ENCODE results near the gene MATN1.

MATN1 gene

DNA sequence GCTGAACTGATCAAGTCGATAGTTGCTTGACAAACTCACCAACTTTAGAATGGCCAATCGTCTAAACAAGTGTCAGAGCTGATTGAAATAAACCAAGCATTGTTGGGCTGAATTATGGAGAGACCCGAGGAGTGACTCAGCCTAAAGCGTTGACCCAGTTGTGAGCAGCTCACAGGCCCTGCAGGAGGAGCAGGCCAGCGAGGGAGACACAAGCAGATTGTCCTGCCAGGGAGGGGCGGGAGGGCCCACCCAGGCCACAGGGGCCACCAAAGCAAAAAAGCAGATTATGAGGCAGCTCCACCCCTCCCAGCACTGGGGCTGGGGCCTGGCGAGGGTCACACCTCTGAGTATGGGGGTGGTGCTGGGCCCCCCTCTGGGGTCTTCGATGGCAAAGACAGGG lies 10.1 kb upstream of the MATN1 start:
- H3K4me3 ChIP-seq (ENCODE audit: low read depth, low read length) = no peak overlapping the region
- TF ChIP-seq, protein P1, sequence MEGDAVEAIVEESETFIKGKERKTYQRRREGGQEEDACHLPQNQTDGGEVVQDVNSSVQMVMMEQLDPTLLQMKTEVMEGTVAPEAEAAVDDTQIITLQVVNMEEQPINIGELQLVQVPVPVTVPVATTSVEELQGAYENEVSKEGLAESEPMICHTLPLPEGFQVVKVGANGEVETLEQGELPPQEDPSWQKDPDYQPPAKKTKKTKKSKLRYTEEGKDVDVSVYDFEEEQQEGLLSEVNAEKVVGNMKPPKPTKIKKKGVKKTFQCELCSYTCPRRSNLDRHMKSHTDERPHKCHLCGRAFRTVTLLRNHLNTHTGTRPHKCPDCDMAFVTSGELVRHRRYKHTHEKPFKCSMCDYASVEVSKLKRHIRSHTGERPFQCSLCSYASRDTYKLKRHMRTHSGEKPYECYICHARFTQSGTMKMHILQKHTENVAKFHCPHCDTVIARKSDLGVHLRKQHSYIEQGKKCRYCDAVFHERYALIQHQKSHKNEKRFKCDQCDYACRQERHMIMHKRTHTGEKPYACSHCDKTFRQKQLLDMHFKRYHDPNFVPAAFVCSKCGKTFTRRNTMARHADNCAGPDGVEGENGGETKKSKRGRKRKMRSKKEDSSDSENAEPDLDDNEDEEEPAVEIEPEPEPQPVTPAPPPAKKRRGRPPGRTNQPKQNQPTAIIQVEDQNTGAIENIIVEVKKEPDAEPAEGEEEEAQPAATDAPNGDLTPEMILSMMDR (IDR thresholded peaks at IDR 0.05; ENCODE audit: borderline replicate concordance, insufficient read depth, low read depth, low read length) = no peak

DNA sequence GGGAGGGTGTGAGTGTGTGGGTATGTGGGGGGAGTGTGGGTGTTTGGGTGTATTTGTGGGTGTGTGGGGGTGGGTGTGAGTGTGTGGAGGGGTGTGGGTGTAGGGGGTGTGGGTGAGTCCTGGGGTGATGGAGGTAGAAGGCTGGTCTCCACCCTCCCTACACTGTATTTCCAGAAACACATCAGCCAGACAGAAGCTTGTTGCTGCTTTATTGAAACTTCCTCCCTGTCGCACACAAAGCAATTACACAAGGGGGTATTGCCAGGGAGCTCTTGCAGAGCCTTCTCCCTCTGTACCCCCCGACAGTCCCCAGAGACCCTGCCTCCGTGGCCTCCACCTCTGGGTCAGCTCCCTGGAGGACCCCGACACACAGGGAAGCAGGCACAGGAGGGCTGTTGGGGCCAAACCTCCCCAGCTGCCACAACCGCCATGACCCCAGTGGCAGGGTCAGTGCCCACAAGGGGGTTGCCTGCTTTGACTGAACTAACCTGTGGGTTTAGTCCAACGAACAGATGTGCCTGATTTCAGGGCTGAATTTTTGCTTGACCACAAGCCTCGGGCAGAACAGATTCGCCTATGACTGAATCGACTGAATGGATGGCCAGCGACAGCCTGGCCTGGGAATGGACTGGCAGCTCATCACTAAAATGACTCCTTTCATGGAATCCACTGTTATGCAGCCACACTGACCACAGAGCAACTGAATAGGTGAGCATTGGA lies 9.1 kb upstream of the MATN1 start:
- no peak overlapping the region for H3K4me3 ChIP-seq (ENCODE audit: low read depth, low read length)
- TF ChIP-seq, protein P1 (IDR thresholded peaks at IDR 0.05; ENCODE audit: borderline replicate concordance, insufficient read depth, low read depth, low read length) = no peak

DNA sequence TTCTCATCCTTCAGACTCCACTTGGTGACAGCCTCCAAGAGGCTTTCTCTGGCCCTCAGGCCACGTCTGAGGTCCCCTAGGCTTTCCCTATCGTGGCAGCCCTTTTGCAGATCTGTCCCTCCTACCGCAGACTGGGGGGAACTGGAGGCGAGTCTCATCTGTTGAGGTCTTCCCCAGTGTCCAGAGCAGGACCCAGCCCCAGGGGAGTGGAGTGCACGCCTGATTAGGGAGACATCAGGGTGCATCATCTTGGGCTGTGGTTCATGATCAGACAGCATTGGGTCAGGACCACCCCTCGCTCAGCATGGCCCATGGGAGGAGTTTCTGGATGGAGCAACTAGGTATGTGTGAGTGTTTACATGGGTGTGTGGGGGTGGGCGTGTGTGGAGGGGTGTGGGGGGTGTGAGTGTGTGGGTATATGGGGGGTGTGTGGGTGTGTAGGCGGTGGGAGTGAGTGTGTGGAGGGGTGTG lies 8.5 kb upstream of the MATN1 start:
- TF ChIP-seq, protein P1 (IDR thresholded peaks at IDR 0.05; ENCODE audit: borderline replicate concordance, insufficient read depth, low read depth, low read length) = no peak
- no peak overlapping the region for H3K4me3 ChIP-seq (ENCODE audit: low read depth, low read length)

DNA sequence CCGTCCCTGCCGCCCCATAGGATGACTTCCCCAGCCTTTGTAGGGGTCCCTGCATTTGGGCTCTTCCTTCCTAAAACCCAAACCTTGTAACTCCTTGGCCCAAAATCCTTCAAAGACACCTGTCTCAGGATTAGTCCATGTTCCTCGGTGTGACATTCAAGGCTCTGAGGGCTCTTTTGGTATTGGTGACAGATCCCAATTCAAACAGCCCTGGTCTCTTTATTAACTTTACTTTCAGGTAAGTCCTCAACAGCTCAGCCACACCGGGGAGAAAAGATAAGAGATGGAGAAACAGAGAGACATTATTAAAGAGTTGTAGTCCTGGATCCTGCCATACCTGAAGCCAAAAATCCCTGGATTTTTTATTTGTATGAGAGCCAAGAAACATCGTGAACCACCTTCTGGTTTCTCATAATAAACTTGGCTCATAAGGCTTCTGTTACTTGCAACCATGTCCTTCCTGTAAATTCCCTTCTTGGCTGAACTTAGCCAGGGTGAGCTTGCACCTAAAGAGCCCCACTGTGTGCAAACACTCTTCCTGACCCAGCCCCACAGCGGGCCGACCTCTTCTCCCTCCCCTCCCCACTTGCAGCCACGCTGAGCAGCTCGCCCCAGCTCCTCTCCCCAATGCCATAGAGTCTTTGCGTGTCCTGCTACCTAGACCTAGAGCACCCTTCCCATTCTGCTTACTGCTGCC lies 7.9 kb upstream of the MATN1 start:
- TF ChIP-seq, protein P1 (IDR thresholded peaks at IDR 0.05; ENCODE audit: borderline replicate concordance, insufficient read depth, low read depth, low read length) = no peak
- no peak overlapping the region for H3K4me3 ChIP-seq (ENCODE audit: low read depth, low read length)

DNA sequence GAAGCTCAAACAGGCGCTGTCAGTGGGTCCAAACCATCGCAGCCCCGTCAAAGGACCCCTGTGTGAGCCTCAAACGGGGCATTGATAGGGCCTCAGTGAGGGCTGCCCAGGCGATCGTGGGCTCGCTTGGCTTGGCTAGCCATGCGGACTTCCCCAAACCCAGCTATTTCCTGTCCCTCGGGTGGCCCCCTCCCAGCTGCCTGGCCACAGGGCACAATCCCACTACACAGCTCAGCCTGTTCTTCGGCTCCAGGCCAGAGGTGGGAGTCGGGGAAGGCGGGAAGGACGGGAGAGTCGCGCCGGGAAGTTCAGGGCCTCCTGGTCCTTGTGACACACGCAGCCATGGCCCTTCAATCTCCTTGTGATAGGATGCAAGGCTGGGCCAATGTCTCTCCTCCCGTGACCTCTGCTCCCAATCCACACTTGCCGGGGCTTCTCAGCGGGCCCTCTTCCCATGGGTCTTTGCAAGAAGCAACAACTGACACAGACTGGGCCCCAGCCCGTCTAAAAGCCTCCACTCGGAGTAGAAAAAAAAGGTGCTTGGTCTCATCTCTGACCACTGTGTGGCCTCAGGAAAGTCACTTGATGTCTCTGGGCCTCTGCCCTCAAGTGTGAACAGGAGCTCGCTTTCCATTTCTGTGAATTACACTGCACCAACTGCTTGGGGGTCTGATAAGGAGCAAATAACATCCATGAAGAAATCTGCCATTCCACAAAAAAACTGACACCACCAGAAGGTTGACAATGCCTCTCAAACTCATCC lies 7.1 kb upstream of the MATN1 start:
- no peak overlapping the region for H3K4me3 ChIP-seq (ENCODE audit: low read depth, low read length)
- TF ChIP-seq, protein P1 (IDR thresholded peaks at IDR 0.05; ENCODE audit: borderline replicate concordance, insufficient read depth, low read depth, low read length) = no peak

DNA sequence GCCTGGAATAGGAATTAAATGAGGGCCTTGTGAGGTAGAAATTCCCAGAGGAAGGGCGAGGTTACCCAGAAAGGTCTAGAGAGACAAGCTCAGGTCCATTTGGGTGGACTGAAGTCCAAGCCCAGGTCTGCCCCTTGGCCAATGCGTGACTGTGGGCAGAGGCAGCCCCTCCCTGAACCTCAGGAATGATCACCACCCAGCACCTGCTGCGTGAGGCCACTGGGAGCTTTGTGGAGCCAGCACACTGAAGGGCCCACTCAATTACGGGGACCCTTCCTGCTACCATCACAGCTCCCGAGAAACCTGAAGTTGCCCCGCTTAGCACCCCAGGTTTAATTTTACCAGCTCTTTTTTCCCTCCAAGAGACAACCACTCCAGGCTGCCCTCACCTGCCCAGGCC lies 6.5 kb upstream of the MATN1 start:
- no peak overlapping the region for H3K4me3 ChIP-seq (ENCODE audit: low read depth, low read length)
- TF ChIP-seq, protein P1 (IDR thresholded peaks at IDR 0.05; ENCODE audit: borderline replicate concordance, insufficient read depth, low read depth, low read length) = no peak

Data from GM12875 (cell line).